GM12892 (cell line): ENCODE data around the gene DNAJC5.
"Not testable (repeated sequence)": the region's sequence is repeated elsewhere in the genome, so short reads cannot be mapped to it uniquely, and the experiment has no call there.

ENCODE experiments used
- DNase-seq: peaks from one replicate; pipeline ENCODE4 v3.0.0; 2011; ENCODE audit not compliant: insufficient read length
- FAIRE-seq: peaks from 2 replicates; lab custom pipeline; 2011; peaks lifted over from hg19 to GRCh38; lab: Jason Lieb, UNC
- POLR2A ChIP-seq: IDR thresholded peaks from 2 replicates; pipeline ENCODE4 v1.6.1; 2011; ENCODE audit warnings: low read depth, low read length, control low read depth
- POLR2AphosphoS5 ChIP-seq: IDR thresholded peaks from 2 replicates; pipeline ENCODE4 v1.6.1; 2011; ENCODE audit warnings: low read depth, low read length, control low read depth
- TAF1 ChIP-seq: IDR thresholded peaks from 2 replicates; pipeline ENCODE4 v1.6.1; 2011; ENCODE audit warnings: low read depth, mild to moderate bottlenecking, control low read depth, low read length, borderline replicate concordance

Gene DNAJC5

GRCh38 chr20:63878899-63879663 is 15.8 kb upstream of the DNAJC5 start:
- no peak for FAIRE-seq

GRCh38 chr20:63880901-63881300 is 14.0 kb upstream of the DNAJC5 start:
- DNase-seq, FAIRE-seq: not testable (repeated sequence)

More at GRCh38 chr20:63878899-63879663, 15.8 kb upstream of the DNAJC5 start:
- no peak for DNase-seq
- TF ChIP-seq TAF1 = no peak
- no peak for TF ChIP-seq POLR2A
- TF ChIP-seq POLR2AphosphoS5 = no peak

GRCh38 chr20:63881451-63882226 is 13.3 kb upstream of the DNAJC5 start:
- FAIRE-seq = no peak
- DNase-seq = no peak
- TF ChIP-seq POLR2AphosphoS5 = no peak
- TF ChIP-seq TAF1 = no peak

DNA sequence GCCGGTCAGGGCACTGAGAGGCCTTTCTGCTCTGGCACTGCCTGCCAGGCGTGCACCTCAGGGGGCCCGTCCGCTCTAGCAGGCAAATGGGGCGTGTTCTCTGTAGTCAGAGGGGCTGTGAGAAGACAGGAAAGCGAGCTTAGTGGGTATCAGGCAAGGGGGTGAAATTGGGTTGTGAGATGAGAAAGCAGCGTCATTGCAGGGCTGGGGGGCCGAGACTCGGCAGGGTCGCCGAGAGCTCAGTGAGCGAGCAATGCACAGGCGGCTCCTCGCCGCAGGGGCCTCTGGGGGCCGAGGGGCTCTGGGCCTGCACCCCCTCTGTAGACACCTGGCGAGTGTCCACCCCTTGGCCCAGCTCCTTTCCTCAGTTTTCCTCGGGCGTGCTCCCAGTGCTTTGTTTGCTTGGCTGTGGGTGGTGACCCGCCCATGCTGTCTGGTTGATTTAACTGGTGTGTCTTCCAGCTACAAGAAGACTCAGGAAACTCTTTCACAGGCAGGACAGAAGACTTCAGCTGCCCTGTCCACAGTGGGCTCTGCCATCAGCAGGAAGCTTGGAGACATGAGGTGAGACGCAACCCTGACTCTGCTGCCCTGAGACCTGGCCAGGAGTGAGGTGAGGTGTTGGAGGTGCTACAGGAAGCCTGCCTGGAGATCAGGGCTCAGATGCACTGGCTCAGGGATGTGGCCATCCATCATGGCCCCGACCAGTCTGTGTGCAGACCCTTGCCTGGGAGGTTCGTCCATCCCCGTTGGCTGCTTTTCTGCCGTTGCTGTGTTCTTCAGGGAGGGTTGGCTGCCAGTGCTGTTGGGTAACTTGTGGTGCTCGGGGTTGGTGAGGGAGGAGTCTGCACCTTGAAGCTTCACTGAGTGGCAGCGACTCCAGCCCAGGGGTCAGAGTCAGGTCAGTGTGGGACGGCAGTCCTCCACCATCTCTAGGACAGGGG is 12.4 kb upstream of the DNAJC5 start:
- no peak for FAIRE-seq
- no peak for DNase-seq
- no peak for TF ChIP-seq TAF1
- TF ChIP-seq POLR2AphosphoS5 = no peak
- TF ChIP-seq POLR2A = no peak

DNA sequence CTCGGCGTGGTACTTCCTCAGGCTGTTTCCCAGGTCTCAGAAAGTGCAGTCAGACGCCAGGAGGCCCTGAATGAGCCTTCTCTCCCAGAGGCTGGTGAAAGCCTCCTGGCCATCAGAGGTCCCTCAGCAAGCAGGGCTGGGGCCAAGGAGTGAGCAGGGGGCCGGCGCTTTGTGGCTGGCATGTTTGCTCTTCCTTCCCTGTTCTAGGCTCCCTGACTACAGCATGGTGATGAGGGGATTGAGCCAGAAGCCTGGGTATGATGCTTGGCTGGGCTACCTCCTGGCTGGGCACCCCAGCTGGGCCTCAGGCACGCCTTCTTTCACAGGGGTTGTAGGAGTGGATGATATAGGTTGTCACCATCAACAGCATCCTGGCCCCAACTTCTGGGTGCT is 11.7 kb upstream of the DNAJC5 start:
- TF ChIP-seq TAF1 (no peak), POLR2A (no peak), POLR2AphosphoS5 (no peak)
- no peak for DNase-seq
- FAIRE-seq = no peak

DNA sequence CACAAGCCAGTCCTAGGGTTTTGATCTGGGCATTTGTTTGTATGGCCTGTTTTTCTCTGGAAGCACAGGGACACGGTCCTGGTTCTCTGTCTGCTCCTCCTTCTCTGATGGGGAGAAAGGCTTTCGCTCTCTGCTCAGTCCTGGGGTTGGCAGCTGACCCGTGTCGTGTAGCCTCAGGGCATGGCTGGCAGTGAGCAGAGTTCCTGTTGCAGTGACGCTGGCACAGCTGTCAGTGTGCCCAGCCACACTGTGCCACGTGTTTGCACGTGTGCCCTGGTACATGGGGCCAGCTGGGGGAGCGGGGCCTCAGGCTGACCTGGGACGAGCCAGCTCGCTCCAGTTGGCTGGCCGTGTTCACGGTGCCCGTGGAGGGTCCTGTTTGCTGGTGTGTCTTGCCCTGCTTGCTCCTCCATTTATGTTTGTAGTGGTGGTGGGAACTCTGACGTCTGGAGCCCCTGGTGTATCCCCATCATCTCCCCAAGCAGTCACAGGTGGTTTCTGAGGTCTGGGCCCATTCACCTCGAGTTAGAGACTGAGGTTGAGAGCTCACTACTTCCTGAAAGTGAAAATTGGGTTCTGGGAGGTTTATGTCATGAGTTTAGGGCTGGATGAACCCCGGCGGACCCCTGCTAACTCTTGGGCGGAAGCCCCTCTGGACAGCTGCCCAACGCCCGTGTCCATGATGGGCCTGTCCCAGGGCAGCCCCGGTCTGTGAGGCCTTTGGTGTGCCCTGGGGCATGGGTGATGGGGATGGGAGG is 10.2 kb upstream of the DNAJC5 start:
- TF ChIP-seq POLR2AphosphoS5 (no peak), POLR2A (no peak), TAF1 (no peak)
- no peak for FAIRE-seq
- DNase-seq = no peak

- no peak for FAIRE-seq
- TF ChIP-seq POLR2A (no peak), POLR2AphosphoS5 (no peak), TAF1 (no peak)
Measured at GRCh38 chr20:63885264-63886053, 9.5 kb upstream of the DNAJC5 start.

DNA sequence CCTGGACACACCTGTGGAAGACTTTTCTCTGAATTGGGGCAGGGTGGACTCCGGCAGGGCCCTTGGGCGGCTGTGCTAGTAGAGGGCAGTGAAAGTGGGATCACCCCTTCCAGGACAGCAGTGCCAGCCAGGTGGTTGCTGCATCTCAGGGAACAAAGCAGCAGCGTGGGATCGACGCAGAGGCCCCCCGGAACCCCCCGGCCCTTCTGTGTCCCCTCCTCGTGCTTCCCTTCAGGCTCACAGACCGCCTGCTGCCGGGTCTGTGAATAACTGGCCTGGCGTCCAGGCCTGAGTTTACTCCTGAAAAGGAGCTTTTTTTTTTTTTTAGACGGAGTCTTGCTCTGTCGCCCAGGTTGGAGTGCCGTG is 8.9 kb upstream of the DNAJC5 start:
- no peak for TF ChIP-seq TAF1
- TF ChIP-seq POLR2AphosphoS5 = no peak
- no peak for TF ChIP-seq POLR2A
- DNase-seq (no peak), FAIRE-seq (no peak)

More at GRCh38 chr20:63885264-63886053, 9.5 kb upstream of the DNAJC5 start:
- no peak for DNase-seq

DNA sequence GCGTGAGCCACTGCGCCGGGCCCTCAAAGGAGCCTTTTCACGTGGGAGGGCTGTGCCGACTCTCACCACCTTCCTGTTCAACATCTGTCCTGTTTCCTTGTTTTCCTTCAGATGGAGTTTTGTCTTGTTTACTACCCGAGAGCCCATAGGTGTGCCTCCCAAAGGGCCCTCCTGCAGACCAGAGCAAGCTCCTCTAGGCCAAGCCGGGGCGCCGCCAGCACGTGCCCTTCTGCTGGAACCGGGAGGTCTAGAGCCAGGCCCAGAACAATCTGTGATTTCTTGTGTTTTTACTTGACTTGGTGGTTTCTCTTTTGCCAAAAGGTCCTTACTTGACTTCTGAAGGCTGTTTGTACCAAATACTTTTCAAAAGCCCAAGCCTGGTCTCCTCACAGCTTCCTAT is 8.0 kb upstream of the DNAJC5 start:
- TF ChIP-seq POLR2AphosphoS5 = no peak
- TF ChIP-seq TAF1 = no peak
- no peak for TF ChIP-seq POLR2A
- no peak for FAIRE-seq

More for the DNA sequence above, 8.0 kb upstream of the DNAJC5 start:
- DNase-seq = no peak
